ENCODE data around the gene AKAP13.
"Not testable (repeated sequence)": the region's sequence is repeated elsewhere in the genome, so short reads cannot be mapped to it uniquely, and the experiment has no call there.

GRCh38 chr15:85346462-85347084, 33.8 kb upstream of the AKAP13 start:
- not testable (repeated sequence) for TF ChIP-seq JUND (IDR thresholded peaks at IDR 0.05); CTCF (IDR thresholded peaks at IDR 0.05); FOXM1 (IDR thresholded peaks at IDR 0.05; ENCODE audit: low read depth); MXI1 (IDR thresholded peaks at IDR 0.05; ENCODE audit: low read depth, low read length); TAF1 (IDR thresholded peaks at IDR 0.05; ENCODE audit: borderline replicate concordance, low read depth, low read length); ZBTB33 (IDR thresholded peaks at IDR 0.05; ENCODE audit: borderline replicate concordance, low read depth); IRF3 (IDR thresholded peaks at IDR 0.05; ENCODE audit: low read depth, low read length); EP300 (IDR thresholded peaks at IDR 0.05; ENCODE audit: borderline replicate concordance in 1 of 2, low read depth in 1 of 2, low read length in 1 of 2); RFX5 (IDR thresholded peaks at IDR 0.05; ENCODE audit: low read length); POLR2AphosphoS5 (IDR thresholded peaks at IDR 0.05; ENCODE audit: low read depth, low read length)

Measured in SK-N-SH (cell line).